Spleen (tissue), 7 donors: ENCODE measurements around the gene ANKRD44.

Source experiments
- POLR2A ChIP-seq, 3 donors: fragments of 450-650 bp; IDR thresholded peaks; one replicate each; pipeline ENCODE4 v1.5.1; 2017; ENCODE audit warnings: antibody characterized with exemption in 3 of 3, mild to moderate bottlenecking in 1 of 3
- POLR2AphosphoS5 ChIP-seq, 3 donors: sonication (generic); formaldehyde crosslinking; IDR thresholded peaks; one replicate each; pipeline ENCODE4 v1.5.1; 2017; ENCODE audit warnings: antibody characterized with exemption in 3 of 3
- TF ChIP-seq, protein P1 (sequence below), 11 experiments: fragments of 200-600 bp in 7 of 11; fragments of 450-650 bp in 4 of 11; sonication (generic) in 4 of 11; IDR thresholded peaks in 8 of 11; conservative IDR thresholded peaks in 3 of 11; 1 replicate in 7 of 11; 2 replicates in 4 of 11; pipeline versions ENCODE4 v1.4.0 to v1.8.0; 2016 to 2021; ENCODE audit warnings: antibody characterized with exemption in 11 of 11, inconsistent platforms in 4 of 11, mild to moderate bottlenecking in 1 of 11
- donor health status: DM: no; HTN: no; CAD: no; lungs with moderate emphysema.
- donor health status: DM: no; HTN: no; CAD: no.
- donor health status: DM: no; HTN: no; CAD: no.

DNA sequence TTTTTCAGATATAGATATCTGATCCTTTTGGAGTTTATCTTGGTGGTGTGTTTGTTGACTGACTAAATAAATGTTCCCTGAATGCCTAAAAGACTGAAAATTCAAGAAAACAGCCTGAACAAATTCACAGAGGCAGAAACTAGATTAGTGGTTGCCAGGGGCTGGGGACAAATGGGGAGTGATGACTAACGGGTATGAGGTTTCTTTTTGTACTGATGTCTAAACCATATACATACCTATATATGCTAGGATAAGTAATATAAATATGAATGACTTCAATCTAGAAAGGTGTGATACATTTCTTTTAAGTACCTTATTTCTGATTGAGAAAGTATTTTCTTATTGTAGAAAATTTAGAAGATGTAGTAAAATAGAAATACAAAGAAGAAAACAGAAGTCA lies 207.2 kb downstream of the ANKRD44 start:
- TF ChIP-seq, protein P1, sequence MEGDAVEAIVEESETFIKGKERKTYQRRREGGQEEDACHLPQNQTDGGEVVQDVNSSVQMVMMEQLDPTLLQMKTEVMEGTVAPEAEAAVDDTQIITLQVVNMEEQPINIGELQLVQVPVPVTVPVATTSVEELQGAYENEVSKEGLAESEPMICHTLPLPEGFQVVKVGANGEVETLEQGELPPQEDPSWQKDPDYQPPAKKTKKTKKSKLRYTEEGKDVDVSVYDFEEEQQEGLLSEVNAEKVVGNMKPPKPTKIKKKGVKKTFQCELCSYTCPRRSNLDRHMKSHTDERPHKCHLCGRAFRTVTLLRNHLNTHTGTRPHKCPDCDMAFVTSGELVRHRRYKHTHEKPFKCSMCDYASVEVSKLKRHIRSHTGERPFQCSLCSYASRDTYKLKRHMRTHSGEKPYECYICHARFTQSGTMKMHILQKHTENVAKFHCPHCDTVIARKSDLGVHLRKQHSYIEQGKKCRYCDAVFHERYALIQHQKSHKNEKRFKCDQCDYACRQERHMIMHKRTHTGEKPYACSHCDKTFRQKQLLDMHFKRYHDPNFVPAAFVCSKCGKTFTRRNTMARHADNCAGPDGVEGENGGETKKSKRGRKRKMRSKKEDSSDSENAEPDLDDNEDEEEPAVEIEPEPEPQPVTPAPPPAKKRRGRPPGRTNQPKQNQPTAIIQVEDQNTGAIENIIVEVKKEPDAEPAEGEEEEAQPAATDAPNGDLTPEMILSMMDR (IDR thresholded peaks at IDR 0.05 in 8 of 11, conservative IDR thresholded peaks at IDR 0.05 in 3 of 11): no peak
- no peak for TF ChIP-seq POLR2A (IDR thresholded peaks at IDR 0.05)
- no peak for TF ChIP-seq POLR2AphosphoS5 (IDR thresholded peaks at IDR 0.05)
